HG03571 (cell line): ENCODE results near the gene REEP6.
"Not testable (repeated sequence)": the region's sequence is repeated elsewhere in the genome, so short reads cannot be mapped to it uniquely, and the experiment has no call there.

ENCODE experiments used
- ATAC-seq: cut with Tn5 transposase; IDR thresholded peaks from one replicate; pipeline ENCODE4 v1.9.1; 2021; ENCODE audit not compliant: unreplicated experiment

REEP6 gene

DNA sequence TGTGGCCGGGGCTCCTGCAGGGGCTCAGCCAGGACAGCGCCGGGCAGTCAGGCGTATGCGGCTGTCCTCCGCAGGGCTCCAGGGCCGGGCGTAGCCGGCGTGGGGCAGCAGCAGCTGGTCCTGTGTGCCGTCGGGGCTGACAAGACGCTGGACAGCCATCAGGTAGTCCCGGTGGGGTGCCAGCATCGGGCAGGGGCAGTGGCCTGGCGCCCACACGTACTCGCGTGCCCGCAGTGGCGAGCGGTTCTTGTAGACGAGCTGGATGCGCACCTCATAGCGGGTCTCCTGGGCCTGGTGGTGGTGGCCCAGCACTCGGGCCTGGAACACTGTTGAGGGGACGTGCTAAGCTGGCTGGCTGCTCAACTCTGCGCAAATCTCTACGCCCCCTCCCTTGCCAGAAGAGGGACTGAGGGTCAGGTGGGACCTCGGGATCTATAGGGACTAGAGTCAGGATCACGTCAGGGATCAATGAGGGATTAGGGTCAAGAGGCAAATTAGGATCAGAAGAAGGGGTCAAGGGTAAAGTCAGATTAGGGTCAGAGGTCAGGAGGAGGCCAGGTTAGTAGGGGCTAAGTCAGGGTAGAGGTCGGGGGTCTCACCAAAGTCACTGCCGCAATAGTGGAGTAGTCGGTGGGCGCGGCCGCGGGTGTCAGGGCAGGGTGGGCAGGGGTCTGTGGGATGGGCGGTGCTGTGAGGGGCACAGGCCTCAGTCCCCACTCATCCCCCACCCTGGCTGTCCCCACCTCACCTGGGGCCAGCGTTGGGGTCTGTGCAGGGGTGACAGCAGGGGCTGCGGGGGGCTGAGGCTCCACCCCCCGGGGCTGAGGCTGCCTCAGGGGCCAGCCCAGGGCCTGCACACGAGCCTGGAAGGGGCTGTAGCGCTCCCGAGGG, 15.3 kb downstream of the REEP6 start:
- ATAC-seq = no peak

DNA sequence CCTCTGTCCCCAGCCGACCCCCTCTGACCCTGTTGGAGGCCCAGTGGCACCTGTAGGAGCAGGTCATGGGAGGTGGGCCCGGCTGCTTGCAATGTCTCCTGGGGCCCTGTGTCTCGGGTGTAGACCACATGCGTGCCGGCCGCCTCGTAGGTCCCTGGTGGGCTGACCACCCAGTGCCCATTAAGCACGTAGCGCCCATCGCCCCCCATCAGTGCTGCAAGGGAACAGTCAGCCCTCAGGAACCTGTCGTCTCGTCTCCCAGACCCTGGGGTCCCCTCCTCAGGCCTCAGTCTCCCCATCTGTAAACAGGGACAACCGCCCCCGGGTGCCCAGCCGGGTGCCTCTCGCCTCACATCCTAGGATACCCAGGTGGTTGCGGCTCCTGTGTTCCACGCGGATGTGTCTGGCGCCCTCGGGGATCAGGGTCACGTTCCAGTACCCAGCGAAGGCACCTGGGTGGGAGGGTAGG, 16.2 kb downstream of the REEP6 start:
- ATAC-seq = no peak

DNA sequence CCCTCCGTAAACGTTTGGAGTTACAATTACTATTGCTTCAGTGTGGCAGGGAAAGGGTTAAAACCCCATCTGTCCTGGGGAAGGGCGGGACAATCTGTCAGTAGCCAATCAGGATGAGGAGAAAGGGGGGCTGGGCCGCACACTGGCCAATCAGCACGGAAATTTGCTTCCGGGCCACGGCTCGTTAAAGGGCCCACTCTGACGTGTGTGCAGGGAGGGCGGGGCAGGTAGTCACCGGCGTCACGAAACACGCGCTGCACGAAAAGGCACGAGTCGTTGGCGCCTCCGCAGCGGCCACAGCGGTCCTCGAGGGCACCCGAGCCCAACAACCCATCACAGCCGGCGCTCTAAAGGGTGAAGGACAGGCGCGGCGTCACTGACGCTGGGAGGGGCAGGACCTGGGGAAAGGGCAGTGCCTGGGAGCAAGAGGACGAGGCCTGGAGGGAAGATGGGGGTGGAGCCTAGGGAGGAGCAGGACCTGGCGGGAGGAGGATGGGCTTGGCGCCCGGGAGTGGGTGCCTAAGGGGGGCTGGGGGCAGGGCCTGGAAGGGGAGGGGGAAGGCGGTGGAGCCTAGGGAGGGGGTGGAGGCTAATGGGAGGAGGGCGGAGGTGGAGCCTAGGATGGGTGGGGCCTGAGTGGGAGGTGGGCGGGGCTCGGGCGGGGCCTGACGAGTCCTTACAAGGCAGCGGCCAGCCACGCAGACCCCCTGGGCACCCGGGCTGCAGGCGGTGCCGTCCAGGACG, 17.0 kb downstream of the REEP6 start:
- ATAC-seq = no peak

DNA sequence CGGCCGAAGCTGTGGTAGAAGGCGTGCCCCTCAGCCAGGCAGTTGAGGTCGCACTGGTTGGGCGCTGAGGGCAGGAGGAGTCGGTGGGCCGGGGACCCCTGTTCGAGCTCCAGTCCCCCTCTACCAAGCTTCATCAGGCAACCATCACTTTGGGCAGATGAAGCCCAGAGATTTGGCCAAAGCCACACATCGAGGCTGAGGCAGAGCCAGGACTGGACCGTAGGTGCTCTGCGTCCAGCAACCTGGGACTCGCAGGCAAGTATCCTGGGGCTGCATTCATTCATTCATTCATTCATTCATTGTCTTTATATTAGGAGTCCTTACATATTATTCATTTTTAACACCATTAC, 17.5 kb downstream of the REEP6 start:
- ATAC-seq = no peak

DNA sequence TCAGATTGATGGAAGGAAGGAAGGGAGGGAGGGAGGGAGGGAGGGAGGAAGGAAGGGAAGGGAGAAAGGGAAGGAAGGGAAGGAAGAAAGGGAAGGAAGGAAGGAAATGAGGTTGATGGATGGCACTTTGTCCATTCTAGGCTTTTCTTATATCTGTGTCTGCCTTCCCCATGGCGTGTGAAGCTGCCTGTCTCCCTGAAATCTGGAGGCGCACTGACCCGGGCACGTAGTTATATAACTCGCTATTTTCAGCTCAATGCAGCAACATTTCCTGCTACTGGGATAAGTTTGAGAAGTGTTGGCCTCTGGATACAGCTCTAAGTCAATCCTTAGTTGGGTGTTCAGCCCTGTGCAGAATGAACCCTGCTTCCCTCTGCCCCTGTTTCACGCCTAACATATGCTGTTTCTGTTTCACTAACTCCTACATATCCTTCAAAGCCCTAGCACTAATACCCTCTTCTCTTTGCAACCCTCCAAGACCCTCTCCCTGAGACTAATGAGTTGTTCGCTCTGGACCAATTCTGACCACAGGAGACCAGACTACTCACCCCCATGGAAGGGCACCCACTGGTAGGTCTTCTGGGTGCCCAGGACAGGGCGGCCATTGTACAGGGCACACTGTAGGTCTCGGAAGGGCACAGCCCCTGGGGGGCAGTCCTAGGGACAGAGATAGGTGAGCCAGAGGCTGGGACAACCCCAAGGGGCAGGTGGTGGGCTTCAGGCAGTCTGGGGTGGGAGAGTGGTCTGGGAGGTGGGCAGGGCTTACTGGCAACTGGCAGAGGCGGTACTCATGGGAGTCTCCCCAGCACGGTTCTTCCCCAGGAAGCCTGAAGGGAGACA, 18.8 kb downstream of the REEP6 start:
- no peak for ATAC-seq

DNA sequence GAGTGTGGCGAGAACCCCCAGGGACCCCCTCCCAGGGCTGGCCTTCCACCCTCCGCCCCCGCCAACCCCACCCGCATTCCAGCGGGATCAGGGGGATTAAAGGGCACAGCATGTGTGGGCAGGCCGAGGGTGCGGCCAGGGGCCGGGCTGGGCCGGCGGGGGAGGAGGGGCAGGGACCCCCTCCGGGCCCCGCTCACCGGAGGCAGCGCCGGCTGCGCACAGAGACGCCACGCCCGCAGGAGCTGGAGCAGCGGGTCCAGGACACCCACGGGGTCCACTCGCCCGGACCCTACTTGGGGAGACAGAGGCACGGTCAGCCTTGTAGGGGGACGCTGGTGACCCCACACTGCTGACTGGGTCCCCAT, 19.4 kb downstream of the REEP6 start:
- no peak for ATAC-seq

DNA sequence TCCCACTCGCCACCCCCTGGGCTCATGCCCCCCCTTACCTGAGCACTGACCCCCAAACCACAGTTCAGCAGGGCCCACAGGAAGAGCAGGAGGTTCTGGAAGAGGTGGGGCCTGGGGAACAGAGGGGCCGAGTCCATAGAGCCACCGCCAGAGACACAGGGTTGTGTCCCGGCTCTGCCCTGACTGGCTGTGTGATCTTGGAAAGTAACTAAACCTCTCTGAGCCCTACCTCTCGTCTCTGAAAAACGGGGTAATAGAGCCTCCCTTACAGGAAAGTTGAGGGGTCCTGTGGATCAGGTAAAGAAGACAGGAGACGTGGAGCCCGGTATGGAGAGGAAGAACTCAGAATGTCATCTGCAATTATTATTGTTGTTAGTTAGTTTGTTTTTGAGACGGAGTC, 19.8 kb downstream of the REEP6 start:
- no peak for ATAC-seq

DNA sequence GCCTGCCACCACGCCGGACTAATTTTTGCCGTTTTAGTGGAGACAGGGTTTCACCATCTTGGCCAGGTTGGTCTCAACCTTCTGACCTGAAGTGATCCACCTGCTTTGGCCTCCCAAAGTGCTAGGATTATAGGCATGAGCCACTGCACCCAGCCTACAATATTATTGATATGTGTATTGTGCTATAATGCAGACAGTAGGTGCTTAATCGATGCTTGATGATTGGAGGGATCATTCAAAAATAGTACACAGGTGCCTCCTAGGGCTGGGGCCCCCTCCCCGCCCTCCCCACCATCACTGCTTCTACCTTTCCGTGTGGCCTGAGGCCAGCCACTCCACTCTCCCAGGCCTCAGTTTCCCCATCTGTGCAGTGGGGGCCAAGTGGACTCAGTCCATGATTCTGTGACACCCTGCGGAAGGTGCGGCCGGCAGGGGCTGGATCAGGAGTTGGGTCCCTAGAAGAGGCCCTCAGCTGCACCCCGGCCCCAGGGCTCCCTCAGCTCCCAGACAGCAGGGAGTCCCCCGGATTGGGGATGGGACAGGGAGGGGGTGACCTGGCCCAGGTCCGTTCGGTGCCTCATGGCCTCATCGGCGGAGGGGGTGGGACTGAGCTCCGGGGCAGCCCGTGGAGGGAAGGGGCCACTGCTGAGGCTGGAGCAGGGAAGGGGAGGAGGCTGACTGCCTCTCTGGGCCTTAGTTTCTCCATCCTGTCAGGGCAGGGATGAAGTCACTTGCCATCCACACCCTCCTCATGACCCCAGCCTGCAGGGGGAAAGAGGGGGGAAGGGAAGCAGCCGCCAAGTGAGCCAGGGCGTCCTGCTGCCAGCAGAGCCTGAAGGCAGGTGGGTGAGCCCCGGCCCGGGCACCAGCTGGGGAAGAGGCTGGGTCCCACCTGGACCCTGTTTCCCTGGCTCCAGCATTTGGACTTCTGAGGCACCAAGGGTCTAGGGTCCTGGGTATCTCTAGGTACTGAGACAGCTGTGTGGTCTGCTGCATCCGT, 20.6 kb downstream of the REEP6 start:
- ATAC-seq = no peak

DNA sequence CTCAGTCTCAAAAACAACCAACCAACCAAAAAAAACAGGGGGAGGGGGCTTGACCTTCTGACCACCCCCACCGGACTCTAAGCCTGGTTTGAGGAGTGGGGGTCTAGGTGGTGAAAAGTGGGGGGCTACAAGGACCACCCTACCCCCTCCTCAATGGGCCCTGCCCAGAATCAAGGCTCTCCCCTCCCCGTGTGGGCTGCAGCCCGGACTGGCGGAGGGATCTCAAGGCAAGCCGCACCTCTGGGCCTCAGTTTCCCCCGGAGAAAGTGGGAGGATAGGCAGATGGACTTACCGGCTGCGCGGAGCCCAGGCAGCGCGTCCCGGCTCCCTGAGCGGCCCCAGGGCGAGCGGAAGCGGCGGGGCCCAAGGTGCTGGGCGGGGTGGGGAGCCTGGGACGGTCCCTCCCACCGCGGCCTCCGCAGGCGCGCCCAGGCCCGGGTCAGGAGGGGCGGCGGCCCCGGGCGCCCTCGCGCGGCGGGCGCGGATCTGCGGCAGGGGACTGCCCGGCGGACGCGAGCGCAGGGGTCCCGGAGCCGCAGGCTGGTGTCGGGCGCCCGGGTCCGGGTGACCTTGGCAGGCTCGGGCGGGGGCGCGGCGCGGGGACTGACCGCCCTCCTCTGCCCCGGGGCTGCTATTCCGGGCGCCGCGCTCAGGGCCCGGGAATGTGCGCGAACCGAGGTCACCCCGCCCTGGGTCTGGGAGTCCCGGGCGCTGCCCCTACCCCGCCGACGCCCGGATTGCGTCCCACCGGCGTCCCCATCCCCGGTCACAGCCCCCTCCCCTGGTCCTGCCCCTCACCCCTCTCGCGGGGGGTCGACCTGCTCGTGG, 21.9 kb downstream of the REEP6 start, which contains the start of gene ADAMTSL5:
Gene ADAMTSL5 (minus strand): TSS at position 349 of the 828 bp plus-strand sequence. CDS start 2,076 bp downstream, outside the sequence.
- ATAC-seq = no peak

DNA sequence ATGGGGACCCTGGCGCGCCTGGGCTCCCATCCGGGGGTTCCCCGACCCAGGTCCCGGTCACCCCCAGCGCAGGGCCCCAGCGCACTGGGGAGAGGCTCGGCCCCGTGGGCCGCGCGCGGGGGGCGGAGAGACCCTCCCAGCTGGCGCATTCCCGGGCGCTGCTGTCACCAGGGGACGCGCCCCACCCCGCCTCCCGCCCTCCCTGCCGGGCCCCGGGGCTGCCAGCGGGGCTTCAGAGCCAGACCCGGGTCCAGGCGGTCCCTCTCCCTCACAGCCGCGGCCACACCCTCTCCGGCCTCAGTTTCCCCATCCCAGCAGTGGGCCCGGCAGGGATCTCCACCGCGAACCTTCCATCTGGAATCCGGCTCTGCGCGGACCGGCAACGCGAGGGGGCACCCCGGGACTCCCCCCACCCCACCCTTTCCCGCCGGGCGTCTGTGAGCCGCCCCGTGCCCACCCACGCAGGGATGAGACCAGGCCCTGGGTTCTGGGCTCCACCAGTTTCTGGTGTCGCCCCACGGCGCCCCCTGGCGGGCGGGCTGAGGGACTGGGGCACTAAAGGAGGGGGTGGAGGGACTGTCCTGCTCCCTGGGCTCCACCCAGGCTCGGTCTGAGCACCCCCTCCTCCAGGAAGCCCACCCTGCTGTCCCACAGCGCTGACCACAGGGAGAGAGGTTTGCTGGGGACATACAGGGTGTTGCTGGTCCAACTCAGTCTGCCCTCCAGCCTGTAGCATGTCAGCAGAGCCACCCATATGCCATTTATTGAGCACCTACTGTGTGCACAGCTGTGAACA, 22.7 kb downstream of the REEP6 start:
- no peak for ATAC-seq

DNA sequence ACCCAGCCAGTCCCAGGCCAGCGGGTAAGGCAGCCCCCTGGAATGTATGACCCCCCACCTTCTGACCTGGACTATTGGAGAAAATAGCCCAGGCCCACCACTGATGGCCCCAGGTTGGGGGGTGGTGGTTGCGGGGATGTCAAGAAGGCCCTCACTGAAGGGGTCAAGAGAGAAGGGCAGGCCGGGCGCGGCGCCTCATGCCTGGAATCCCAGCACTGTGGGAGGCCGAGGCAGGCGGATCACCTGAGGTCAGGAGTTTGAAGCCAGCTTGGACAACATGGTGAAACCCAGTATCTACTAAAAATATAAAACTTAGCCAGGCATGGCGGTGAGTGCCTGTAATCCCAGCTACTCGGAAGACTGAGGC, 23.3 kb downstream of the REEP6 start:
- no peak for ATAC-seq

DNA sequence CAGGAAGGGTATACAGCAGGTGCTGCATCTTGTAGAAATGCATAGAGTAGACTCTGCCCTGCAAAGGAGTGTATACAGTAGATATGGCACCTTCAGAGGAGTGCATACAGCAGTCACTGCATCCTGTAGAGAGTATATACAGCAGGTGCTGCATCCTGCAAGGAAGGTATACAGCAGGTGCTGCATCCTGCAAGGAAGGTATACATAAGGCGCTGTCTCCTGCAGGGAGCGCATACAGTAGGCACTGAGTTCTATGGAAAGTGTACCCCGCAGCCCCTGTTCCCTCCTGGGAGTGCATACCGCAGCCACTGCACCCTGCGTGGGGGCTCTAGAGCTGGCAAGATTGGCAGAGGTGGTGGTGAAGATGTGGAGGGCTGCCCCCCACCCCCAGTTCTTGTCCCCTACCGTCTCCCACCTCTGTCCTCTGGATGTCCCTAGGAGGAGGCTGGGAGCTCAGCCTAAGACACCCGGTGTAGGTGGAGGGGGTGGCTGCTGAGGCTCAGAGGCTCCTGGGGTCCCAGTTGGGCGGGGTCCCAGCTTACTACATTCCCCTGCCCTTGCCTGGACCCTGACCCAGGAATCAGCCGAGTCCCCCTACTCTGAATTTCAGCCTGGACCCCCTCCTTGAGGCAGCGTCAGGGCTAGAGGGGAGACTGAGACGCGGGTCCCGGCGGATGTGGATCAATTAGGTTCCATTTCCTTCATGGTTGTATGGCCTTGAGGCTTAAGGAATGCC, 24.2 kb downstream of the REEP6 start:
- no peak for ATAC-seq

DNA sequence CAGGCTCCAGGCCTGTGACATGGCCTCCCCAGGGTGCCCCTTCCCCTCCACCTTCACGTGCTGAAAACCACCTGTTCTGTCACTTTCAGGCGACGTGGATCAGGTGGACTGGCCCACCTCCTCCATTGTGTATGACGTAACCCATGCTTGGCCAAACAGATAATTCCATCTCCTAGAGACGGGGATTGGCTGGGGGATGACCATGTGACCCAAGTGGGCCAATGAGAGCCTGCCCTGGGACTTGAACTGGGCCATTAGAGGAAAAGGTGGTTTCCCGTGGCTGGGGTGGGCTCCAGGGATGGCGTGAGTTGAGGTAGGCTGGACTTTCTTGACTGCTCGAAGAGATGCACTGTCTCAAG, 25.4 kb downstream of the REEP6 start:
- ATAC-seq = no peak

DNA sequence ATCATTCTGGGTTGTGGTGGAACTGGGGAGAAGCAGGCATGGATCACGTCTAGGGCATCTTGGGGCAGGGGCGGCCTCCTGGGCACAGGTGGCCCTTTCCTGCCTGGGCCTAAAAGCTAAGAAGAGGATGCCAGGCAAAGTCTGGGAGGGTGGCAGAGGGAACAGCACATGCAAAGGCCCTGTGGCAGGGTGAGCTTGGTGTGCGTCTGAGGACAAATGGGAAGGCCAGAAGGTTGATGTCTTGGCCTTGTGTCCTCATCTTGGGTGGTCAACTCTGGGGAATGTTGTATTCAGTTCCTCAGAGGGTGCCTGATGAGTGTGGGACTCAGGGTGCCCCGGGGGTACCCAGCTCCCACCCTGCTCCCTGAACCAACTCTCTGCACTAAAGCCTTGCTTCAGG, 27.5 kb downstream of the REEP6 start:
- no peak for ATAC-seq

DNA sequence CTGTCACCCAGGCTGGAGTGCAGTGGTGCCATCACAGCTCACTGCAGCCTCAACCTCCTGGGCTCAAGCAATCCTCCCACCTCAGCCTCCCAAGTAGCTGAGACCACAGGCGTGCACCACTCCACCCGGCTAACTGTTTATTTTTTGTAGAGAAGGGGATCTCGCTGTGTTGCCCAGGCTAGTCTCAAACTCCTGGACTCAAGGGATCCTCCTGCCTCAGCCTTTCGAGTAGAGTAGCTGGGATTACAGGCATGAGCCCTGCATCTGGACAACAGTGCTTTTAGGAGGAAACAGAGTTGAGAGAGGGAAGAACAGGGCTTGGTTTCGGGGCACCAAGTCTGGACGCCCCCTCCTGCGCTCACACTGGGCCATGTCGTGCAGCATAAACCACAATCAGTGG, 28.8 kb downstream of the REEP6 start:
- not testable (repeated sequence) for ATAC-seq

DNA sequence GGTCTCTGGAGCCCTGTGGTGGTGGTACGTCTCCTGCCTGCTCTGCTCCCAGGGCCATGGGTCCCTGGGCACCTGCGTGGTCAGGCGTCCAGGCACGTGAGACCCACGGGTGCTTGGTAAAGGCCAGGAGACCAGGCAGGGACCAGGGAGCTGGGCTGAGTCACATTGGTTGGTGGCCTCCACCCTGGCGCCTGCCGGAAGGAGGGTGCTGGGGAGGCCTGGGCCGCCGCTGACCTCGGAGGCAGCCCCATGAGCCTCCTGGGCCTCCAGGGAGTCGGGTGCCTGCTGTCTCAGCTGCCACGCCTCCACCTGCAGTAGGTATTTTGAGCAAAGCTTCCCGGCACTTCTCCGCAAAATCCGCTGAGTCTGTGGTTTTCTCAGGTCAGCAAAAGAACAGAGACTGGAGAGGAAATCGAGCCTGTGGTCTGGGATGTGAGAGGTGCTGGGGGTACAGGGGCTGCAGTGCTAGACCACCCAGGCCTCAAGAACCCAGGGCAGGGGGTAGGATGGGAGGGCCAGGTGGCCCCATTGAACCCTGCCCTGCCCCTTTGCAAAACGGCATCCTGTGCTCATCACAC, 29.3 kb downstream of the REEP6 start:
- no peak for ATAC-seq

DNA sequence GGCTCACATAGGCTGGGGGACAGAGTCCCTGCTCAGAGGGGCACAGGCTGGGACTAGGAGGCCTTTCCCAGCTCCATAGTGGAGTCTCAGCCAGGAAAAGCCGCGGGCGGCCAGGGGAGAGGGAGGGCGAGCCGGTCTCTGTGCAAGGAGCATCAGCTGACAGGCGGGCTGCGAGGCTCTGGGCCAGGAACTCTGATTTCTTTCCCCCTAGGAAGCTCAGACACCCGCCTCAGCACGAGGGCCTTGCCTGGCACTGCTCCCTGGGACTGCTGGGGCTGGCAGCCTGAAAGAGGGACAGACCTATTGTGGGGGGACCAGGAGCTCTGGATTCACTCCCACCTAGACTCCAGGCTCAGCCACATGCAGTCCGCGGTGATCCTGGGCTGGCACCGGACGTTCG, 30.7 kb downstream of the REEP6 start:
- ATAC-seq = no peak

DNA sequence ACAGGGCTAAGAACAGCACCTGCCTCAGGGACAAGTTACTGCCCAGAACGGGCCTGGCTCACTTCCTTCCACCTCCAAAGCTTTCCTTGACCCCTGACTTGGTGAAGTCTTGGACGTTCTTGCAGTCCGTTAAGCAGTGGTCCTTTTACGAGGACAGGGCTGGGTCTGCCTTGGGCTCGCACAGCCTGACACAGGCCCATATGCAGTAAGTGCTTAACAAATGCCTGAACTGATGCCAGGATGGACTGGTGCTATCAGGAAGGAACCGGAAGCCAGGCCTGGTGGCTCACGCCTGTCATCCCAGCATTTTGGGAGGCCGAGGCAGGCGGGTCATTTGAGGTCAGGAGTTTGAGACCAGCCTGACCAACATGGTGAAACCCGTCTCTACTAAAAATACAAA, 31.1 kb downstream of the REEP6 start:
- ATAC-seq = no peak
